Natural killer cell treated with Interleukin-12 subunit alpha and Interleukin-12 subunit beta and Interleukin-15 and Interleukin-18, amount 100 ng/mL, for 72 hours (primary cell): ENCODE results near the gene SPDYE4. TPM values are rescaled to one million over a fixed set of nuclear protein-coding genes. Genes with fewer than 3 reads are reported as not detected.

Experiments used
- ATAC-seq, 2 donors: fragments of 150-1000 bp; cut with Tn5 transposase in 1 of 2; sonication (Bioruptor Pico), chemical (Tn5 transposase) in 1 of 2; 2 replicates each; pipeline ENCODE4 v1.10.0; 2021
- DNase-seq: peaks from one replicate; pipeline ENCODE4 v3.0.0; 2022; ENCODE audit warnings: low spot score
- H3K27ac Mint-ChIP-seq, 2 donors: 1 replicate in 1 of 2; 2 replicates in 1 of 2; pipeline ENCODE4 v1.8.0; 2022; ENCODE audit warnings: mixed read lengths in 2 of 2, mild to moderate bottlenecking in 1 of 2, moderate library complexity in 1 of 2
- H3K27me3 Mint-ChIP-seq, 2 donors: 1 replicate in 1 of 2; 2 replicates in 1 of 2; pipeline ENCODE4 v1.8.0; 2022; ENCODE audit warnings: mixed read lengths in 2 of 2
- H3K36me3 Mint-ChIP-seq: one replicate; pipeline ENCODE4 v1.8.0; 2022; ENCODE audit warnings: mixed read lengths
- H3K4me1 Mint-ChIP-seq, 2 donors: 1 replicate in 1 of 2; 2 replicates in 1 of 2; pipeline ENCODE4 v1.8.0; 2022; ENCODE audit warnings: low read depth in 2 of 2, mixed read lengths in 2 of 2, mild to moderate bottlenecking in 1 of 2
- H3K4me3 Mint-ChIP-seq: one replicate; pipeline ENCODE4 v1.8.0; 2022; ENCODE audit warnings: mixed read lengths
- H3K9me3 Mint-ChIP-seq: 2 replicates; pipeline ENCODE4 v1.8.0; 2022; ENCODE audit warnings: mixed read lengths
- total RNA-seq, 2 donors: library from RNA; stranded (reverse); gene quantifications; one replicate each; pipeline ENCODE4 v1.2.3, GENCODE V29; 2022

SPDYE4 gene
- total RNA-seq, 2 donors from 2014 or later = not detected

GRCh38 chr17:8741366-8741765 lies 17.0 kb downstream of the SPDYE4 start:
- Mint-ChIP-seq H3K36me3 (no peaks in the 10 kb centered on the region), H3K27ac (no peak overlapping the region), H3K4me1 (peaks cover 13 to 17% of the 10 kb centered on the region in 2 donors), H3K4me3 (no peak overlapping the region), H3K9me3 (no peaks in the 10 kb centered on the region), H3K27me3 (peaks cover 4 to 7% of the 10 kb centered on the region in 2 donors)
- DNase-seq (no peak), ATAC-seq (no peak)

GRCh38 chr17:8740486-8740885 lies 17.9 kb downstream of the SPDYE4 start:
- DNase-seq = no peak
- peak overlapping the region; percentile 72 to 91 for H3K27ac Mint-ChIP-seq
- H3K4me1 Mint-ChIP-seq = peaks cover 11 to 13% of the 10 kb centered on the region in 2 donors
- H3K36me3 Mint-ChIP-seq = no peaks in the 10 kb centered on the region
- H3K9me3 Mint-ChIP-seq = no peaks in the 10 kb centered on the region
- H3K4me3 Mint-ChIP-seq = peak overlapping the region; percentile 85
- H3K27me3 Mint-ChIP-seq = peaks cover 7 to 8% of the 10 kb centered on the region in 2 donors
- peak; percentile 50 to 58 for ATAC-seq

- Mint-ChIP-seq H3K27me3 (peaks cover 7 to 8% of the 10 kb centered on the region in 2 donors), H3K9me3 (no peaks in the 10 kb centered on the region), H3K4me3 (peak overlapping the region; percentile 26), H3K27ac (no peak overlapping the region), H3K4me1 (peaks cover 11 to 13% of the 10 kb centered on the region in 2 donors), H3K36me3 (no peaks in the 10 kb centered on the region)
- ATAC-seq (no peak), DNase-seq (no peak)
These were observed 19.2 kb downstream of the SPDYE4 start for GRCh38 chr17:8739097-8739496.

- H3K27me3 Mint-ChIP-seq = peaks cover 7 to 8% of the 10 kb centered on the region in 2 donors
- no peak for DNase-seq
- H3K9me3 Mint-ChIP-seq = no peaks in the 10 kb centered on the region
- H3K27ac Mint-ChIP-seq = no peak overlapping the region
- no peak overlapping the region for H3K4me3 Mint-ChIP-seq
- no peaks in the 10 kb centered on the region for H3K36me3 Mint-ChIP-seq
- no peak for ATAC-seq
- H3K4me1 Mint-ChIP-seq = peaks cover 8 to 13% of the 10 kb centered on the region in 2 donors
These were observed 21.6 kb downstream of the SPDYE4 start for GRCh38 chr17:8736796-8737195.

- DNase-seq = no peak
- peaks cover 8 to 13% of the 10 kb centered on the region in 2 donors for H3K4me1 Mint-ChIP-seq
- H3K9me3 Mint-ChIP-seq = no peaks in the 10 kb centered on the region
- no peaks in the 10 kb centered on the region for H3K36me3 Mint-ChIP-seq
- peak in 1 of 2 donors; percentile 15 for ATAC-seq
- peaks cover 8 to 10% of the 10 kb centered on the region in 2 donors for H3K27me3 Mint-ChIP-seq
- no peak overlapping the region for H3K4me3 Mint-ChIP-seq
- no peak overlapping the region for H3K27ac Mint-ChIP-seq
These were observed 22.0 kb downstream of the SPDYE4 start for GRCh38 chr17:8736362-8736761.

DNA sequence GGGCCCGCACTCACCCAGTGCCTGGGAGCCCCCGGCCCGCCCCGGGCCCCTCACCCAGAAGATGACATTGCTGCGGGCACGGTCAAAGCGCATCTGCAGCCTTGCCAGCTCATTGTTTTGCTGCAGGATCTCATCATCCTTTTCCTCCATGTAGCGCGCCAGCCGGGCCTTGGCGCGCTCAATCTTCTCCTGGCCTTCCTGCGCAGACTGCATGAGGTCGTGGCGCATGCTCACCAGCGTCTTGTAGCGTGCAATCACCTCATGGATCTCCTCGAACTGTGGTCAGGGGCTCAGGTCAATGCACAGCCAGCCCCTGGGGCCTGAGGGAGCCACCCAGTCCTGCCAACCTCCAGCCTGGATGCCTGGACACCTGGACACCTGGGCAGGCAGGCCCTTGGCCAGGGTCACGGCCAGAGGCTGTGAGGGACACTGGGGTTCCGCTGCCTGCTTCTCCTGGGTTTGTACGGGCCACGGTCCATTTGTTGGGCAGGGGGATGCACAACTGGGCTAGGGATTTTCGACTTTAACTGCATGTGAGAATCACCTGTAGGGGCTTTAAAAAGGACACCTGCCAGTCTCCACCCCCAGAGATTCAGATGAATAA lies 22.9 kb downstream of the SPDYE4 start:
- peaks cover 4 to 7% of the 10 kb centered on the region in 2 donors for H3K4me1 Mint-ChIP-seq
- no peak overlapping the region for H3K27ac Mint-ChIP-seq
- peaks cover 8 to 13% of the 10 kb centered on the region in 2 donors for H3K27me3 Mint-ChIP-seq
- H3K4me3 Mint-ChIP-seq = no peak overlapping the region
- no peak for DNase-seq
- H3K9me3 Mint-ChIP-seq = no peaks in the 10 kb centered on the region
- peak in 1 of 2 donors; percentile 20 for ATAC-seq
- no peaks in the 10 kb centered on the region for H3K36me3 Mint-ChIP-seq

GRCh38 chr17:8734876-8735275 lies 23.5 kb downstream of the SPDYE4 start:
- DNase-seq (no peak), ATAC-seq (peak in 1 of 2 donors; percentile 36)
- no peak overlapping the region for H3K4me3 Mint-ChIP-seq
- peaks cover 8 to 13% of the 10 kb centered on the region in 2 donors for H3K27me3 Mint-ChIP-seq
- no peak overlapping the region for H3K27ac Mint-ChIP-seq
- H3K4me1 Mint-ChIP-seq = peaks cover 1 to 2% of the 10 kb centered on the region in 2 donors
- H3K36me3 Mint-ChIP-seq = no peaks in the 10 kb centered on the region
- no peaks in the 10 kb centered on the region for H3K9me3 Mint-ChIP-seq

- no peak overlapping the region for H3K27ac Mint-ChIP-seq
- ATAC-seq = no peak
- no peaks in the 10 kb centered on the region for H3K9me3 Mint-ChIP-seq
- H3K4me3 Mint-ChIP-seq = no peak overlapping the region
- no peaks in the 10 kb centered on the region for H3K36me3 Mint-ChIP-seq
- H3K27me3 Mint-ChIP-seq = peaks cover 13 to 17% of the 10 kb centered on the region in 2 donors
- DNase-seq = no peak
- no peaks in the 10 kb centered on the region for H3K4me1 Mint-ChIP-seq
These were observed 25.8 kb downstream of the SPDYE4 start for GRCh38 chr17:8732406-8733085.

DNA sequence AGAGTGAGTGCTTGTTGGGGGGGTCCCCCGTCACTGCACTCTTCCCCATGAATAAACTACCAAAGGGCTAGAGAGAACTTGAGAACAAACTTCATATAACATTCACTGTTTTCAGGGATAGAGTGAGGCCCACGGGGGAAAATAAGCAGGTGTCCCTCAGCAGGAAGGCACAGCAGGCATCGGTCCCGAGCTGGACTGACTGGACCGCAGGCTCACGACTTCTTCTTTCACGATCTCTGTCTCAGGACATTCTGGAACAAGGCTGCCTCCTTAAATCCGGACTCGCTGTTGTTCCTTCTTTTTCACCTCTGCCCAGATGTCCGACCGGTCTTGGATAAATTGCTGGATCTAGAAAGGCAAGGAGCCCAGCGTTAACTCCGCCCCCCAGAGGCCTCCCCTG lies 28.5 kb downstream of the SPDYE4 start:
- Mint-ChIP-seq H3K9me3 (no peaks in the 10 kb centered on the region), H3K27ac (no peak overlapping the region), H3K4me1 (no peaks in the 10 kb centered on the region), H3K36me3 (no peaks in the 10 kb centered on the region), H3K4me3 (no peak overlapping the region), H3K27me3 (peaks cover 9 to 12% of the 10 kb centered on the region in 2 donors)
- DNase-seq = no peak
- no peak for ATAC-seq

GRCh38 chr17:8729421-8729820 lies 28.9 kb downstream of the SPDYE4 start:
- peaks cover 9 to 12% of the 10 kb centered on the region in 2 donors for H3K27me3 Mint-ChIP-seq
- ATAC-seq (no peak), DNase-seq (no peak)
- no peaks in the 10 kb centered on the region for H3K9me3 Mint-ChIP-seq
- no peak overlapping the region for H3K27ac Mint-ChIP-seq
- H3K4me3 Mint-ChIP-seq = no peak overlapping the region
- no peaks in the 10 kb centered on the region for H3K4me1 Mint-ChIP-seq
- H3K36me3 Mint-ChIP-seq = no peaks in the 10 kb centered on the region

- DNase-seq = no peak
- H3K4me3 Mint-ChIP-seq = no peak overlapping the region
- no peaks in the 10 kb centered on the region for H3K4me1 Mint-ChIP-seq
- peaks cover 9 to 12% of the 10 kb centered on the region in 2 donors for H3K27me3 Mint-ChIP-seq
- no peaks in the 10 kb centered on the region for H3K9me3 Mint-ChIP-seq
- no peak for ATAC-seq
- H3K36me3 Mint-ChIP-seq = no peaks in the 10 kb centered on the region
- H3K27ac Mint-ChIP-seq = no peak overlapping the region
These were observed 29.4 kb downstream of the SPDYE4 start for GRCh38 chr17:8728971-8729370.

DNA sequence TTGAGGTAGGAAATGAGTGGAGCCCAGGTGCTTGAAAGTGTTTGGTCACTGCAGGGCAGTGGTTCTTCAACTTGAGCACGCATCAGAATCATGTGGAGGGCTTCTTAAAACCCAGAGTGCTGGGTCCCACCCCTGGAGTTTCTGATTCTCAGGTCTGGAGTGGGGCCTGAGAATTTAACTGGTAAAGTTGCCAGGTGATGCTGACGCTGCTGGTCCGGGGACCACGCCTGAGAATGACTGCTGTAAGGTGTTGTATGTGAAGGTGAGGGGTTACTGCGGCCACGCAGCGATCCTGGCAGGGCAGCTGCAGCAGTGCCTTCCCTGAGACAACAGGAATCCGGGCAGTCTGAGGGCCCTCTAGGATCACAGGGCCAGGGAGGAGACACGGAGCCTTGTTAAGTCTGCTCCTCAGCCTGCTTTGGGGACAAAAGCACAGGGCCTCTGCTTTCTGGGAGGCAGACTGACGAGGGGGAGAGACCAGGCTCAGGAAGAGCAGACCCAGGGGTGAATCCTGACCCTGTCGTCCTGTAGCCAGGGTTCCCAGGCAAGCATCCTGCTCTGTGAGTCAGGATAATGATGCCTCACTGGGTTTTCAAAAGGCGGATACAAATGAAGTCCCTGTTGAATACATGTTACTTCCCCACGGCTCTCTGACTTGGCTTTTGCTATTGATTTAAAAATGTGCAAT lies 30.0 kb downstream of the SPDYE4 start:
- no peak for ATAC-seq
- H3K9me3 Mint-ChIP-seq = no peaks in the 10 kb centered on the region
- H3K36me3 Mint-ChIP-seq = no peaks in the 10 kb centered on the region
- H3K4me3 Mint-ChIP-seq = no peak overlapping the region
- H3K27ac Mint-ChIP-seq = no peak overlapping the region
- H3K4me1 Mint-ChIP-seq = no peaks in the 10 kb centered on the region
- DNase-seq = peak; percentile 53
- peaks cover 9 to 12% of the 10 kb centered on the region in 2 donors for H3K27me3 Mint-ChIP-seq

DNA sequence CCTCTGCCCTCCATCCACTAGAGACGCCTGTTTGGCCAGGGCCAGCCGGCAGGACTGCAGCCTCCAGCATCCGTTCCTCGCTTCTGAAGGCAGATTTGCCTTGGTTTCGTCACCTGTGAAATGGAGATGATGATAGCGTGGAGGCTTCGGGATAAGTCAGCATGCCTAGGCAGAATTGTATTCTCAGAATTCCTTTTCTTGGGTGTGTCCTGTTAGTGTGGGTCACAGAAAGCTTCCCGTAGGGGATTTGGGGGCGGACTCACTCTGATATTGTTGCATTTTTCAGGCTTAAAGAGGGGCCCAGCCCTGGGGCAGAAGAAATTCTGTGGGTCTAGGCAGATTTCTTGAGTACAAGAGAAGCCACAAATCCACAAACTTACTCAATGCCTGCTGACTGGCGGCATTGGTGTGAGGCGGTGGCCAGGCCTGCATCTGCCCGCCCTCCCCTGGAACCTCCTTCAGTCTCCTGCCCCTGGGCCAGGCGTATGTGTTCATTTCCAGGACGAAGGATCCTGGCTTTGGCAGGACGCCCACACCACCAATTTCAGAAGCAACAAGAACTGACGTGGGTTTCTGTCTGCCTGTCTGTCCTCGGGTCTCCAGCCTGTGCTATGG lies 31.3 kb downstream of the SPDYE4 start:
- no peaks in the 10 kb centered on the region for H3K9me3 Mint-ChIP-seq
- peak overlapping the region in 1 of 2 donors; percentile 3 for H3K27ac Mint-ChIP-seq
- H3K36me3 Mint-ChIP-seq = no peaks in the 10 kb centered on the region
- peaks cover 9 to 12% of the 10 kb centered on the region in 2 donors for H3K27me3 Mint-ChIP-seq
- no peak overlapping the region for H3K4me3 Mint-ChIP-seq
- no peaks in the 10 kb centered on the region for H3K4me1 Mint-ChIP-seq
- ATAC-seq = no peak
- DNase-seq = peak; percentile 31
